Stimulated activated CD4-positive, alpha-beta T cell treated with anti-CD3 and anti-CD28 coated beads, Interleukin-2, amount 100 ng/mL, for 48 hours (primary cell): Measurements from ENCODE around the gene DIP2A.
"Not testable (repeated sequence)": the region's sequence is repeated elsewhere in the genome, so short reads cannot be mapped to it uniquely, and the experiment has no call there.

Experiments used
- DNase-seq, 2 donors: peaks; one replicate each; pipeline ENCODE4 v3.0.0-alpha.2; 2020

DIP2A gene

GRCh38 chr21:46559291-46559983 is 100.7 kb downstream of the DIP2A start:
- peak; percentile 55 to 65 for DNase-seq

GRCh38 chr21:46560568-46561444 is 102.1 kb downstream of the DIP2A start:
- DNase-seq, result no peak

- DNase-seq, result no peak
These were observed 102.9 kb downstream of the DIP2A start for GRCh38 chr21:46561445-46562090.

GRCh38 chr21:46562472-46562871 is 103.8 kb downstream of the DIP2A start:
- no peak for DNase-seq

- no peak for DNase-seq
These were observed 104.4 kb downstream of the DIP2A start for GRCh38 chr21:46562964-46563607.

- DNase-seq, result no peak
These were observed 105.7 kb downstream of the DIP2A start for GRCh38 chr21:46564391-46564790.

GRCh38 chr21:46567348-46567747 is 108.7 kb downstream of the DIP2A start:
- DNase-seq, result no peak

GRCh38 chr21:46568562-46568961 is 109.9 kb downstream of the DIP2A start:
- DNase-seq, result no peak

- DNase-seq, result no peak
These were observed 110.4 kb downstream of the DIP2A start for GRCh38 chr21:46569081-46569480.

- DNase-seq, result no peak
These were observed 111.4 kb downstream of the DIP2A start for GRCh38 chr21:46570119-46570518.

GRCh38 chr21:46570631-46571030 is 111.9 kb downstream of the DIP2A start:
- DNase-seq, result no peak

- no peak for DNase-seq
These were observed 114.2 kb downstream of the DIP2A start for GRCh38 chr21:46572850-46573249.

GRCh38 chr21:46577786-46578185 is 119.1 kb downstream of the DIP2A start:
- not testable (repeated sequence) for DNase-seq

- DNase-seq, result not testable (repeated sequence)
These were observed 120.7 kb downstream of the DIP2A start for GRCh38 chr21:46579394-46579793.

- no peak for DNase-seq
These were observed 123.2 kb downstream of the DIP2A start for GRCh38 chr21:46581780-46582307.

GRCh38 chr21:46585191-46585953 is 126.7 kb downstream of the DIP2A start:
- no peak for DNase-seq

- no peak for DNase-seq
These were observed 135.6 kb downstream of the DIP2A start for GRCh38 chr21:46594276-46594675.

GRCh38 chr21:46596201-46596600 is 137.5 kb downstream of the DIP2A start:
- DNase-seq, result no peak

- DNase-seq, result no peak
These were observed 138.3 kb downstream of the DIP2A start for GRCh38 chr21:46597031-46597430.

GRCh38 chr21:46597896-46598343 is 139.2 kb downstream of the DIP2A start:
- DNase-seq, result no peak

- no peak for DNase-seq
These were observed 140.2 kb downstream of the DIP2A start for GRCh38 chr21:46598581-46599572.
